Measurements from ENCODE around the gene OTOP2.

Gene OTOP2

GRCh38 chr17:74921769-74922168 lies 2.3 kb upstream of the OTOP2 start:
- intact Hi-C loops (cut with DNase I): no loop called here
- no peak for DNase-seq

- no peak for DNase-seq
- intact Hi-C loops (cut with DNase I): no loop called here
Observed at GRCh38 chr17:74922172-74922571, 1.9 kb upstream of the OTOP2 start.

- intact Hi-C loops (cut with DNase I): no loop called here
- no peak for DNase-seq
Observed at GRCh38 chr17:74922694-74923537, 1.2 kb upstream of the OTOP2 start, which contains the start of gene USH1G. Gene USH1G (minus strand): TSS chr17:74923255. CDS start chr17:74923073, 182 bp downstream.

GRCh38 chr17:74923538-74924249 lies 379 bp upstream of the OTOP2 start:
- intact Hi-C loops (cut with DNase I): no loop called here

GRCh38 chr17:74925242-74925641 lies 1.2 kb downstream of the OTOP2 start:
- intact Hi-C loops (cut with DNase I): no loop called here

More at GRCh38 chr17:74923538-74924249, 379 bp upstream of the OTOP2 start:
- DNase-seq: peak in 40 of 42 donors; percentile 11 to 85 (median 58)

GRCh38 chr17:74928786-74929185 lies 4.7 kb downstream of the OTOP2 start:
- intact Hi-C loops (cut with DNase I): no loop called here
- DNase-seq: no peak

More at GRCh38 chr17:74925242-74925641, 1.2 kb downstream of the OTOP2 start:
- no peak for DNase-seq

- DNase-seq: no peak
- intact Hi-C loops (cut with DNase I): no loop called here
Observed at GRCh38 chr17:74930535-74931036, 6.5 kb downstream of the OTOP2 start.

- no peak for DNase-seq
- intact Hi-C loops (cut with DNase I): no loop called here
Observed at GRCh38 chr17:74935048-74935447, 11.0 kb downstream of the OTOP2 start.

- intact Hi-C loops (cut with DNase I): no loop called here
- DNase-seq: no peak
Observed at GRCh38 chr17:74935585-74936469, 11.8 kb downstream of the OTOP2 start, which contains the start of gene OTOP3. Gene OTOP3 (plus strand): TSS chr17:74935898. CDS start chr17:74935922, 24 bp downstream.

GRCh38 chr17:74936470-74936799 lies 12.4 kb downstream of the OTOP2 start:
- intact Hi-C loops (cut with DNase I): no loop called here
- DNase-seq: no peak

- intact Hi-C loops (cut with DNase I): no loop called here
- DNase-seq: no peak
Observed at GRCh38 chr17:74937064-74938051, 13.3 kb downstream of the OTOP2 start.

GRCh38 chr17:74938194-74938950 lies 14.3 kb downstream of the OTOP2 start:
- intact Hi-C loops (cut with DNase I): no loop called here
- DNase-seq: no peak

- intact Hi-C loops (cut with DNase I): no loop called here
- DNase-seq: no peak
Observed at GRCh38 chr17:74939534-74939933, 15.5 kb downstream of the OTOP2 start.

- no peak for DNase-seq
- intact Hi-C loops (cut with DNase I): no loop called here
Observed at GRCh38 chr17:74941128-74941725, 17.2 kb downstream of the OTOP2 start.

- intact Hi-C loops (cut with DNase I): no loop called here
Observed at GRCh38 chr17:74943808-74944522, 19.9 kb downstream of the OTOP2 start.

GRCh38 chr17:74945543-74945942 lies 21.5 kb downstream of the OTOP2 start:
- intact Hi-C loops (cut with DNase I): no loop called here

More at GRCh38 chr17:74943808-74944522, 19.9 kb downstream of the OTOP2 start:
- no peak for DNase-seq

More at GRCh38 chr17:74945543-74945942, 21.5 kb downstream of the OTOP2 start:
- no peak for DNase-seq
